ENCODE results near the gene MYO1B. TPM values are rescaled to one million over a fixed set of nuclear protein-coding genes. Genes with fewer than 3 reads are reported as not detected.

MYO1B gene
- total RNA-seq, 4 donors from 2014 or later = 16.9 to 43.8 (median 32.9) TPM

DNA sequence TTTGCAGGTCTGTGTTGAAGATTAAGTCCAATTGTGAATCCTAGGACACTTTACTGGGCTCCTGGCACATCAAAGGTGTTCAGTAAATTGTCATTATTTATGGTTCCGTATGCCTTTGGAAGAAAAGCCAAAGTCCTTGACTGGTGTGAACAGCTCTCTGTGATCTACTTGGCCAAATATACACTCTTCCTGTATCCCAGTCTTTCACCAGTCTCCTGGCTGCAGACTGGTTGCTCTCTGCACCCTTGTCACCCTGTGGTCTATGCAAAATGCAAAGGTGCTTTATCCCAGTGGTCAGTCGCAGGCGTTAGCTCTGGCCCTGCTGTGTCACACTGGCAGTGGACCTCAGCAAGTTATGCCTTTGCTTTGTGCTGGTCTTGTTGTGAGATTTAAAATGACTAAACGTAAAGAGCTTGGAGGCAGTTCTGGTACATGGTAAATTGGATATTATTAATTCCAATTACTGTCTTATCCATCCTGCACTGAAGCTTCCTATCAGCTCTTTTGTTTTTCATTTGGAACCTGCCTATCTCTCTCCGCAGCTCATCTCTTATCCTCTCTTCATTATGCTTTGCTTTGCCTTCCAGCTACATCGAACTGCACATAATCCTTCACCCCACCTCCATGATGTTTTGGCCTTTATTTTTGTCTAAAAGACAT is 83.1 kb downstream of the MYO1B start:
- H3K4me1 ChIP-seq = no peaks in the 10 kb centered on the region
- no peak for TF ChIP-seq POLR2A (IDR thresholded peaks at IDR 0.05)
- TF ChIP-seq, protein P1, sequence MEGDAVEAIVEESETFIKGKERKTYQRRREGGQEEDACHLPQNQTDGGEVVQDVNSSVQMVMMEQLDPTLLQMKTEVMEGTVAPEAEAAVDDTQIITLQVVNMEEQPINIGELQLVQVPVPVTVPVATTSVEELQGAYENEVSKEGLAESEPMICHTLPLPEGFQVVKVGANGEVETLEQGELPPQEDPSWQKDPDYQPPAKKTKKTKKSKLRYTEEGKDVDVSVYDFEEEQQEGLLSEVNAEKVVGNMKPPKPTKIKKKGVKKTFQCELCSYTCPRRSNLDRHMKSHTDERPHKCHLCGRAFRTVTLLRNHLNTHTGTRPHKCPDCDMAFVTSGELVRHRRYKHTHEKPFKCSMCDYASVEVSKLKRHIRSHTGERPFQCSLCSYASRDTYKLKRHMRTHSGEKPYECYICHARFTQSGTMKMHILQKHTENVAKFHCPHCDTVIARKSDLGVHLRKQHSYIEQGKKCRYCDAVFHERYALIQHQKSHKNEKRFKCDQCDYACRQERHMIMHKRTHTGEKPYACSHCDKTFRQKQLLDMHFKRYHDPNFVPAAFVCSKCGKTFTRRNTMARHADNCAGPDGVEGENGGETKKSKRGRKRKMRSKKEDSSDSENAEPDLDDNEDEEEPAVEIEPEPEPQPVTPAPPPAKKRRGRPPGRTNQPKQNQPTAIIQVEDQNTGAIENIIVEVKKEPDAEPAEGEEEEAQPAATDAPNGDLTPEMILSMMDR (IDR thresholded peaks at IDR 0.05) = no peak
- H3K9me3 ChIP-seq = no peaks in the 10 kb centered on the region
- H3K27me3 ChIP-seq = no peaks in the 10 kb centered on the region
- no peak for DNase-seq
- no peak overlapping the region for H3K27ac ChIP-seq
- H3K4me3 ChIP-seq (replicated peaks in 1 of 3) = no peak overlapping the region
- WGBS, 2 donors = 97% methylated on average over 6 of the region's 6 CpGs
- H3K36me3 ChIP-seq = no peaks in the 10 kb centered on the region
- intact Hi-C loops (cut with DNase I) = no loop called here

GRCh38 chr2:191329841-191330240 is 84.6 kb downstream of the MYO1B start:
- Histone ChIP-seq H3K9me3 (no peaks in the 10 kb centered on the region), H3K4me3 (replicated peaks in 1 of 3) (no peak overlapping the region), H3K36me3 (no peaks in the 10 kb centered on the region), H3K27ac (no peak overlapping the region), H3K4me1 (no peaks in the 10 kb centered on the region), H3K27me3 (no peaks in the 10 kb centered on the region)
- 88 to 94% methylated on average over 3 of the region's 3 CpGs for WGBS, 2 donors
- intact Hi-C loops (cut with DNase I) = no loop called here
- TF ChIP-seq POLR2A (IDR thresholded peaks at IDR 0.05) = no peak
- TF ChIP-seq, protein P1 (IDR thresholded peaks at IDR 0.05) = no peak
- no peak for DNase-seq

GRCh38 chr2:191333911-191334357 is 88.7 kb downstream of the MYO1B start:
- Histone ChIP-seq H3K9me3 (no peaks in the 10 kb centered on the region), H3K4me3 (replicated peaks in 1 of 3) (no peak overlapping the region), H3K27ac (no peak overlapping the region), H3K27me3 (no peaks in the 10 kb centered on the region), H3K36me3 (no peaks in the 10 kb centered on the region), H3K4me1 (peaks cover 0 to 3% of the 10 kb centered on the region in 2 donors)
- TF ChIP-seq, protein P1 (IDR thresholded peaks at IDR 0.05) = no peak
- no peak for TF ChIP-seq POLR2A (IDR thresholded peaks at IDR 0.05)
- 73 to 80% methylated on average over 6 of the region's 6 CpGs for WGBS, 2 donors
- intact Hi-C loops (cut with DNase I) = no loop called here
- DNase-seq = no peak

DNA sequence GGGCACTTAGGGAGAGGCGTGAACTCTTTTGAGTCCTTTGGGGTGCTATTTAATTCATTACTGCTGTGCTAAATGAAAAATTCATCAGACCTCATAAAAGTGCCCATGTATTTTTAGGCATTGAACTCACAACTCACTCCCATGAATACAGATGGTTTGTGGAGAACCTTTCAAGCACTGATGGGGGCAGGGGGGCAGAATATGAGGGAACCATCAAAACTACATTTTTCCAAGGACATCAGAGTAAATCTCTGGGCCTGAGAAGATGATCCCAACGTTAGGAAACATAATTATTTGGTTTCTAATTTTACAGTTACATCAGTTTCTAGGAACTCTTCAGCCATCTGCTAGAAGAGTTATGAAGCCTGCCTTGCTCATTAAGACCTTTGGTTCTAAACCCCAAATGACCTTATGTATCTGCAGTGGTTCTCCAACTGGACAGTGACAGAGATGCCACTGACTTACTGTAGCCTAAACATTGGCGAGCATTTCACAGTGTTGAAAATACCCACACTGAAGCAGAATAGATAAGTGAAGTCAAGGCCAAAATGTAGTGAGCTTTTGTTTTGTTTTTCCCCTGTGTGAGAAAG is 90.8 kb downstream of the MYO1B start:
- peaks cover 0 to 3% of the 10 kb centered on the region in 2 donors for H3K4me1 ChIP-seq
- no peaks in the 10 kb centered on the region for H3K9me3 ChIP-seq
- no peak overlapping the region for H3K4me3 ChIP-seq (replicated peaks in 1 of 3)
- intact Hi-C loops (cut with DNase I) = no loop called here
- H3K27ac ChIP-seq = no peak overlapping the region
- DNase-seq = no peak
- TF ChIP-seq, protein P1 (IDR thresholded peaks at IDR 0.05) = no peak
- no peak for TF ChIP-seq POLR2A (IDR thresholded peaks at IDR 0.05)
- 85 to 87% methylated on average over 3 of the region's 3 CpGs for WGBS, 2 donors
- H3K36me3 ChIP-seq = no peaks in the 10 kb centered on the region
- no peaks in the 10 kb centered on the region for H3K27me3 ChIP-seq

DNA sequence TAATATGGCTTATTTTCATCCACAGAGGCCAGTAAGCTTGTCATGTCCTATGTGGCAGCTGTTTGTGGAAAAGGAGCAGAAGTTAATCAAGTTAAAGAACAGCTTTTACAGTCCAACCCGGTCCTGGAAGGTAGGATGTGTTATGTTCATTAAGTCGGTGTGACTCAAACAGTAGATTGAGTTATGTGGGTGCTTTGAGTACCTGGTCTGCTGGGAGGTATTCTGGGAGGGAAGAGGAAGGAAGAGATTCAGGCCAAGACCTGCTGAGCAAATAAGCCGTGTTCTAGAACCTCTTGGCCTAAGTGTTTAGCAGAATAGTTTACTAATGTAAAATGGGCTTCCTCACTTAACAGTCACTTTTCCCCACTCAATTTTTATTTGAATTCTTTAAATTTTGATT is 96.2 kb downstream of the MYO1B start:
- DNase-seq = no peak
- TF ChIP-seq POLR2A (IDR thresholded peaks at IDR 0.05) = no peak
- TF ChIP-seq, protein P1 (IDR thresholded peaks at IDR 0.05) = no peak
- Histone ChIP-seq H3K4me1 (peaks cover 0 to 3% of the 10 kb centered on the region in 2 donors), H3K36me3 (no peaks in the 10 kb centered on the region), H3K27me3 (no peaks in the 10 kb centered on the region), H3K27ac (no peak overlapping the region), H3K9me3 (no peaks in the 10 kb centered on the region), H3K4me3 (replicated peaks in 1 of 3) (no peak overlapping the region)
- intact Hi-C loops (cut with DNase I) = no loop called here
- 79 to 80% methylated on average over 3 of the region's 3 CpGs for WGBS, 2 donors
